Frontal cortex (tissue), 4 donors: Measurements from ENCODE around the gene UNC13B. TPM values are rescaled to one million over a fixed set of nuclear protein-coding genes. Genes with fewer than 3 reads are reported as not detected.
"Not testable (repeated sequence)": the region's sequence is repeated elsewhere in the genome, so short reads cannot be mapped to it uniquely, and the experiment has no call there.

ENCODE experiments used
- DNase-seq, 2 donors: peaks; one replicate each; pipeline ENCODE4 v3.0.0; 2012; ENCODE audit warnings: low spot score in 2 of 2
- FAIRE-seq: peaks from 2 replicates; lab custom pipeline; 2012; peaks lifted over from hg19 to GRCh38; lab: Jason Lieb, UNC
- total RNA-seq: library from RNA; depleted of rRNA; stranded (reverse); fragments of >200 nt; gene quantifications from one replicate; pipeline ENCODE4 v1.2.3, GENCODE V29; 2014
- donor health status: control.
- donor health status: control.
- donor health status: control.

UNC13B gene
- total RNA-seq, 1 donor from 2014 or later = 17.9 TPM

GRCh38 chr9:35406183-35406959 lies 244.6 kb downstream of the UNC13B start:
- DNase-seq (no peak), FAIRE-seq (no peak)

- FAIRE-seq (no peak), DNase-seq (no peak)
Observed at GRCh38 chr9:35407846-35408245, 246.0 kb downstream of the UNC13B start.

- DNase-seq, FAIRE-seq: not testable (repeated sequence)
Observed at GRCh38 chr9:35409434-35409833, 247.6 kb downstream of the UNC13B start.

- FAIRE-seq = no peak
Observed at GRCh38 chr9:35414889-35415288, 253.1 kb downstream of the UNC13B start.

GRCh38 chr9:35415402-35416097 lies 253.7 kb downstream of the UNC13B start:
- no peak for DNase-seq
- FAIRE-seq = no peak

More at GRCh38 chr9:35414889-35415288, 253.1 kb downstream of the UNC13B start:
- DNase-seq = no peak

- DNase-seq (no peak), FAIRE-seq (no peak)
Observed at GRCh38 chr9:35416098-35416427, 254.3 kb downstream of the UNC13B start.

GRCh38 chr9:35422346-35422745 lies 260.5 kb downstream of the UNC13B start:
- no peak for DNase-seq
- no peak for FAIRE-seq

- DNase-seq = no peak
- FAIRE-seq = no peak
Observed at GRCh38 chr9:35422753-35423152, 260.9 kb downstream of the UNC13B start.

- no peak for FAIRE-seq
Observed at GRCh38 chr9:35423499-35423898, 261.7 kb downstream of the UNC13B start.

GRCh38 chr9:35424356-35425352 lies 262.8 kb downstream of the UNC13B start:
- FAIRE-seq (no peak), DNase-seq (no peak)

More at GRCh38 chr9:35423499-35423898, 261.7 kb downstream of the UNC13B start:
- DNase-seq = no peak

GRCh38 chr9:35426627-35427026 lies 264.8 kb downstream of the UNC13B start:
- DNase-seq (no peak), FAIRE-seq (no peak)

- FAIRE-seq (no peak), DNase-seq (no peak)
Observed at GRCh38 chr9:35431467-35431866, 269.7 kb downstream of the UNC13B start.

GRCh38 chr9:35432076-35432475 lies 270.3 kb downstream of the UNC13B start:
- FAIRE-seq = no peak
- DNase-seq = no peak

GRCh38 chr9:35436933-35437332 lies 275.1 kb downstream of the UNC13B start:
- DNase-seq = no peak
- no peak for FAIRE-seq

- no peak for DNase-seq
- FAIRE-seq = no peak
Observed at GRCh38 chr9:35446012-35446411, 284.2 kb downstream of the UNC13B start.

- FAIRE-seq (no peak), DNase-seq (no peak)
Observed at GRCh38 chr9:35448496-35448895, 286.7 kb downstream of the UNC13B start.

- no peak for DNase-seq
- FAIRE-seq = no peak
Observed at GRCh38 chr9:35452481-35452880, 290.7 kb downstream of the UNC13B start.

GRCh38 chr9:35453786-35454185 lies 292.0 kb downstream of the UNC13B start:
- DNase-seq (no peak), FAIRE-seq (no peak)
